ENCODE results near the gene FOXP4.

FOXP4 gene

DNA sequence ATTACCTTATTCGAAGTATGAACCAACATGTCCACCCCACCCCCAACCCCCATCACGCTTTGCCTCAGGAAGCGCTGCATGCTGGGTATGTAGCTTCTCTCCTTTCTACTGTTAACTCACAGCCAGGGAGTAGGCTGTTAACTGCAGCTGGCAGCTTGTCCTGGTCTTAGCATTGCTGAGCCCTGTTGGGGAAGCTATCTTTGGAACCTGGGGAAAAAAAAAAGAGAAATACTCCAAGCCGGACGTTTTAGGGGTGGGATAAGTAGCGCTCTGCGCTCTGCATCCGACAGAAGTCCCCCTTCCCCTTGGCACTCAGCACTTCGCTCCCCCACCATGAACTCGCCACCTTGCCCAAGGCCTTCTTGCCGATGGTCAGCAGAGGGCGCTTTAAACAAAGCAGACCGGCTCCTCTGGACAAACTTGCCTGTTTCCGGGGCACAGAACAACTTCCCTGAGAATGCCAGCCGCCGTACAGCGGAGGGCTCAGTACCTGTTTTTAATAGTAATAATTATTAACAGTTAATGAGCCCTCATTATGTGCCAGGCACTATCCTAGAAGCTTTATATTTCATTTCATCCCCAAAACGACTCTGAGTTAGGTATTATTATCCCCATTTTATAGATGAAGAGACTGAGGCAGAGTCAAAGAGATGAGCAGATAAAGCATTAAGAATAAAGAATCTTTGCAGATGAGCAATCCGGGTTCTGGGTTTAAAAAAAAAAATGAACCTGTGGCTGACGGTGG, 56.9 kb downstream of the FOXP4 start:
- no peak overlapping the region; the same call in 1 of the 2 replicates for H3K4me3 ChIP-seq (ENCODE audit: low read depth, low read length)
- ChIA-PET POLR2A (interaction anchor here (0.7 to 1.1 kb wide), 2 partner anchors 77 to 79 kb away, joined by 3 to 4 read pairs; no protein-coding TSS in a partner anchor), CTCF (interaction anchor here (0.7 to 21.2 kb wide), 62 partner anchors 10 to 446 kb away, joined by 3 to 481 read pairs (median 5); partner anchors contain the start of gene TOMM6)
- no peak for DNase-seq (ENCODE audit: low read depth, low spot score)
- TF ChIP-seq, protein P1, sequence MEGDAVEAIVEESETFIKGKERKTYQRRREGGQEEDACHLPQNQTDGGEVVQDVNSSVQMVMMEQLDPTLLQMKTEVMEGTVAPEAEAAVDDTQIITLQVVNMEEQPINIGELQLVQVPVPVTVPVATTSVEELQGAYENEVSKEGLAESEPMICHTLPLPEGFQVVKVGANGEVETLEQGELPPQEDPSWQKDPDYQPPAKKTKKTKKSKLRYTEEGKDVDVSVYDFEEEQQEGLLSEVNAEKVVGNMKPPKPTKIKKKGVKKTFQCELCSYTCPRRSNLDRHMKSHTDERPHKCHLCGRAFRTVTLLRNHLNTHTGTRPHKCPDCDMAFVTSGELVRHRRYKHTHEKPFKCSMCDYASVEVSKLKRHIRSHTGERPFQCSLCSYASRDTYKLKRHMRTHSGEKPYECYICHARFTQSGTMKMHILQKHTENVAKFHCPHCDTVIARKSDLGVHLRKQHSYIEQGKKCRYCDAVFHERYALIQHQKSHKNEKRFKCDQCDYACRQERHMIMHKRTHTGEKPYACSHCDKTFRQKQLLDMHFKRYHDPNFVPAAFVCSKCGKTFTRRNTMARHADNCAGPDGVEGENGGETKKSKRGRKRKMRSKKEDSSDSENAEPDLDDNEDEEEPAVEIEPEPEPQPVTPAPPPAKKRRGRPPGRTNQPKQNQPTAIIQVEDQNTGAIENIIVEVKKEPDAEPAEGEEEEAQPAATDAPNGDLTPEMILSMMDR (IDR thresholded peaks at IDR 0.05; ENCODE audit: insufficient read depth, low read length, missing control alignments): peak; percentile 95

DNA sequence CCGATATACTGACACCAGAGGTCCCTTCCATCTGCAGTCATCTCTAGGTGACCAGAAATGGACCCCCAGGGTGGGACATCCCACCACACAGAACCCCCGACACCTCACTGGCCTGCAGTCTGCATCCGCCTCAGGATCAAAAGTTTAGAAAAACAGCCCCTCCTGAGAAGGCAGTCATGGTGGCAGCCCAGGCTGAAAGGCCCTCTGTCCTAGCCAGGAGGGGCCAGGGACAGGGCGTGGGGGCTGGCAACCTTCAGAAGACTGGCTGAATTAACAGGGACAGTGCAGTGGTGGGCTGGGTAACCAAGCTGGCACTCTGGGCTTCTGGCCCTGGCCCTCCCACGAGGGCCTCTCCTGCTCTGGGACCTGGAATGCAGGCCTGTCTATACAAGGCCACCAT, 57.8 kb downstream of the FOXP4 start:
- TF ChIP-seq, protein P1 (IDR thresholded peaks at IDR 0.05; ENCODE audit: insufficient read depth, low read length, missing control alignments): no peak
- POLR2A ChIA-PET: no interaction called here
- no peak overlapping the region for H3K4me3 ChIP-seq (ENCODE audit: low read depth, low read length)
- DNase-seq (ENCODE audit: low read depth, low spot score): no peak
- CTCF ChIA-PET: interaction anchor here (0.8 to 21.2 kb wide), 17 partner anchors 11 to 232 kb away, joined by 3 to 481 read pairs (median 18); partner anchors contain the start of gene TOMM6

DNA sequence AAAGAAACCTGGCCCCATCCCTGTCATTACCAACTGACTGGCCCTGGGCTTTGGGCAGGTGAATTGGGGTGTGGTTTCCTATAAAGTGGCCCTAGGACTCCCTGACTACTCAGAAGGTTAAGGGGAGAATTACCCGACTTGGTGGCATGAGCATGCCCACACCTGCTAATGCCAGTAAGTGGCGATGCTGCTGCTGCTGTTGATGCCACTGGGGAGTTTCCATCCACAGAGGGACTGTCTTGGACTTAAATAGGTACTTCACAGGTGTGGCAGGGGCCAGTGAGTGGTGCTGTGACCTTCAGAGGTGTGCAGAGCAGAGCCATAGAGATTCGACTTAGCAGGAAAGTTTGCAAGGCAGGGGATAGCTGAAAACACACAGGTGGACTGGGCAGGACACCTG, 59.5 kb downstream of the FOXP4 start:
- no peak for DNase-seq (ENCODE audit: low read depth, low spot score)

DNA sequence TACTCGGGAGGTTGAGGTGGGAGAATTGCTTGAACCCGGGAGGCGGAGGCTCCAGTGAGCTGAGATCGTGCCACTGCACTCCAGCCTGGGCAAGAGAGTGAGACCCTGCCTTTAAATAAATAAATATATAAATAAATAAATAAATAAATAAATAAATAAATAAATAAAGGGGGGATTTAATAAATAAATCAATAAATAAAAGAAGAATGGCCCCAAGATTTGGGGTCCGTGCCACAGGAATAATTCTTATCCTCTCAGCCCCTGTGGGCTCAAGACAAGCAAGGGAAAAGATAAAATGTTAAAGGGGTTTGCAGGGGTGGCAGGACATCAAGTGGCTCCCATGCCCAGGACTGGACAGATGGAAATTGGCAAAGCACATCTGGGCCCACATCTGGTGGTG, 60.9 kb downstream of the FOXP4 start:
- H3K4me3 ChIP-seq (ENCODE audit: low read depth, low read length): no peak overlapping the region
- POLR2A ChIA-PET: no interaction called here
- DNase-seq (ENCODE audit: low read depth, low spot score): no peak
- TF ChIP-seq, protein P1 (IDR thresholded peaks at IDR 0.05; ENCODE audit: insufficient read depth, low read length, missing control alignments): no peak
- CTCF ChIA-PET: interaction anchor here (0.8 to 21.2 kb wide), 7 partner anchors 58 to 235 kb away, joined by 3 to 481 read pairs (median 19); partner anchors contain the start of gene TOMM6

More for the DNA sequence above, 59.5 kb downstream of the FOXP4 start:
- TF ChIP-seq, protein P1 (IDR thresholded peaks at IDR 0.05; ENCODE audit: insufficient read depth, low read length, missing control alignments): no peak
- ChIA-PET POLR2A (interaction anchor here (0.7 kb wide), 1 partner anchor 537 kb away, joined by 3 read pairs; no protein-coding TSS in a partner anchor), CTCF (interaction anchor here (1.1 to 21.2 kb wide), 8 partner anchors 15 to 234 kb away, joined by 3 to 481 read pairs (median 43); partner anchors contain the start of gene TOMM6)
- no peak overlapping the region for H3K4me3 ChIP-seq (ENCODE audit: low read depth, low read length)

DNA sequence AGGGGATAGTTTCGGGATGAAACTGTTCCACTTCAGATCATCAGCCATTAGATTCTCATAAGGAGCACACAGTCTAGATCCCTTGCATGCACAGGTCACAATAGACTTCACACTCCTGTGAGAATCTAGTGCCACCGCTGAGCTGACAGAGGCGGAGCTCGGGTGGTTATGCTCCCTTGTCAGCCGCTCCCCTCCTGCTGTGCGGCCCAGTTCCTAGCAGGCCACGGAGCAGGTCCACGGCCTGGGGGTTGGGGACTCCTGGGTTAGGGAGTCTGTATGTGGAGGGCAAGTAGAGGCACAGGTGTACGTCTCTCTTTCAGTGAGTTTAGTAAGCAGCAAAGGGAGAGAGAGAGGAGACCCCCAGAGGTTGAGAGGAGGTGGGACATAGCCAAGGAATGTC, 61.6 kb downstream of the FOXP4 start:
- CTCF ChIA-PET: interaction anchor here (7.9 to 21.2 kb wide), 3 partner anchors 72 to 236 kb away, joined by 67 to 481 read pairs (median 123); partner anchors contain the start of gene TOMM6
- no peak for DNase-seq (ENCODE audit: low read depth, low spot score)
- TF ChIP-seq, protein P1 (IDR thresholded peaks at IDR 0.05; ENCODE audit: insufficient read depth, low read length, missing control alignments): no peak
- POLR2A ChIA-PET: no interaction called here
- no peak overlapping the region for H3K4me3 ChIP-seq (ENCODE audit: low read depth, low read length)

Measured in AG04449 (cell line).